Lower leg skin (tissue), 3 donors: ENCODE data around the gene ABHD11.

ENCODE experiments used
- CTCF ChIP-seq, 3 donors: fragments of 450-650 bp; IDR thresholded peaks; one replicate each; pipeline ENCODE4 v1.5.1; 2016; ENCODE audit warnings: antibody characterized with exemption in 3 of 3, mild to moderate bottlenecking in 3 of 3, moderate library complexity in 2 of 3
- POLR2A ChIP-seq, 2 donors: fragments of 450-650 bp; IDR thresholded peaks; one replicate each; pipeline ENCODE4 v1.6.1; 2016 to 2017; ENCODE audit warnings: antibody characterized with exemption in 2 of 2, mild to moderate bottlenecking in 1 of 2, moderate library complexity in 1 of 2

- TF ChIP-seq CTCF (IDR thresholded peaks at IDR 0.05) (no peak), POLR2A (IDR thresholded peaks at IDR 0.05) (no peak)
Observed at GRCh38 chr7:73703757-73704639, 34.6 kb downstream of the ABHD11 start.
